ENCODE data around the gene PTPRR.

PTPRR gene

GRCh38 chr12:70759161-70759918 is 161.2 kb downstream of the PTPRR start:
- TF ChIP-seq TEAD4 (IDR thresholded peaks at IDR 0.05) = no peak
- TF ChIP-seq, protein P1, sequence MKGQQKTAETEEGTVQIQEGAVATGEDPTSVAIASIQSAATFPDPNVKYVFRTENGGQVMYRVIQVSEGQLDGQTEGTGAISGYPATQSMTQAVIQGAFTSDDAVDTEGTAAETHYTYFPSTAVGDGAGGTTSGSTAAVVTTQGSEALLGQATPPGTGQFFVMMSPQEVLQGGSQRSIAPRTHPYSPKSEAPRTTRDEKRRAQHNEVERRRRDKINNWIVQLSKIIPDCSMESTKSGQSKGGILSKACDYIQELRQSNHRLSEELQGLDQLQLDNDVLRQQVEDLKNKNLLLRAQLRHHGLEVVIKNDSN (IDR thresholded peaks at IDR 0.05) = no peak
- no peak for TF ChIP-seq FOXM1 (IDR thresholded peaks at IDR 0.05; ENCODE audit: borderline replicate concordance, low read depth)
- TF ChIP-seq CEBPB (IDR thresholded peaks at IDR 0.05) = no peak
- no peak for TF ChIP-seq EGR1 (IDR thresholded peaks at IDR 0.05)
- no peak for TF ChIP-seq ZBTB7A (IDR thresholded peaks at IDR 0.05; ENCODE audit: low read depth)
- no peak for TF ChIP-seq TAF1 (IDR thresholded peaks at IDR 0.05; ENCODE audit: low read depth)
- TF ChIP-seq TCF12 (IDR thresholded peaks at IDR 0.05; ENCODE audit: low read depth) = no peak

DNA sequence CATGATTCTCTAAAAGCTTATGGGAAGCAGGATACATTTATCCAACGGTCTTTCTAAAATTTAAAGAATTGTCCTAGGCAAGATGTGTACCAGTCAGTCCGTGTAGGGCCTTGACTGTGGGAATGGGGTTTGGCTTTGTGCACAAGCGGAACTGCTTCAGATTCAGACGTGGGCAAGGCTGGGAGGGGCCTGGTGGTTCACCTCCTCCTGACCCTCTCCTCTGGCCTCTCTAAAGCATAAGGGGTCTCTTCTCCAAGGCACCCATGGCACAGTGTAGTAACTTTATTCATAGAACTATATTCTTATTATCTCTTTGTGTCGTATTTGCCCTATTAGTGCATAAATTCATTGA is 162.1 kb downstream of the PTPRR start:
- TF ChIP-seq EP300 (IDR thresholded peaks at IDR 0.05; ENCODE audit: borderline replicate concordance) (no peak), ZBTB7A (IDR thresholded peaks at IDR 0.05; ENCODE audit: low read depth) (no peak), CEBPB (IDR thresholded peaks at IDR 0.05) (no peak), FOXM1 (IDR thresholded peaks at IDR 0.05; ENCODE audit: borderline replicate concordance, low read depth) (no peak), TCF12 (IDR thresholded peaks at IDR 0.05; ENCODE audit: low read depth) (no peak), TEAD4 (IDR thresholded peaks at IDR 0.05) (no peak), MAX (IDR thresholded peaks at IDR 0.05) (no peak), RAD21 (IDR thresholded peaks at IDR 0.05; ENCODE audit: low read depth) (no peak), EGR1 (IDR thresholded peaks at IDR 0.05) (no peak), NFIC (IDR thresholded peaks at IDR 0.05) (no peak), YY1 (IDR thresholded peaks at IDR 0.05; ENCODE audit: low read depth) (no peak), TAF1 (IDR thresholded peaks at IDR 0.05; ENCODE audit: low read depth) (no peak), CREB1 (IDR thresholded peaks at IDR 0.05; ENCODE audit: low read depth) (no peak)
- TF ChIP-seq, protein P1 (IDR thresholded peaks at IDR 0.05) = no peak
- TF ChIP-seq, protein P2, sequence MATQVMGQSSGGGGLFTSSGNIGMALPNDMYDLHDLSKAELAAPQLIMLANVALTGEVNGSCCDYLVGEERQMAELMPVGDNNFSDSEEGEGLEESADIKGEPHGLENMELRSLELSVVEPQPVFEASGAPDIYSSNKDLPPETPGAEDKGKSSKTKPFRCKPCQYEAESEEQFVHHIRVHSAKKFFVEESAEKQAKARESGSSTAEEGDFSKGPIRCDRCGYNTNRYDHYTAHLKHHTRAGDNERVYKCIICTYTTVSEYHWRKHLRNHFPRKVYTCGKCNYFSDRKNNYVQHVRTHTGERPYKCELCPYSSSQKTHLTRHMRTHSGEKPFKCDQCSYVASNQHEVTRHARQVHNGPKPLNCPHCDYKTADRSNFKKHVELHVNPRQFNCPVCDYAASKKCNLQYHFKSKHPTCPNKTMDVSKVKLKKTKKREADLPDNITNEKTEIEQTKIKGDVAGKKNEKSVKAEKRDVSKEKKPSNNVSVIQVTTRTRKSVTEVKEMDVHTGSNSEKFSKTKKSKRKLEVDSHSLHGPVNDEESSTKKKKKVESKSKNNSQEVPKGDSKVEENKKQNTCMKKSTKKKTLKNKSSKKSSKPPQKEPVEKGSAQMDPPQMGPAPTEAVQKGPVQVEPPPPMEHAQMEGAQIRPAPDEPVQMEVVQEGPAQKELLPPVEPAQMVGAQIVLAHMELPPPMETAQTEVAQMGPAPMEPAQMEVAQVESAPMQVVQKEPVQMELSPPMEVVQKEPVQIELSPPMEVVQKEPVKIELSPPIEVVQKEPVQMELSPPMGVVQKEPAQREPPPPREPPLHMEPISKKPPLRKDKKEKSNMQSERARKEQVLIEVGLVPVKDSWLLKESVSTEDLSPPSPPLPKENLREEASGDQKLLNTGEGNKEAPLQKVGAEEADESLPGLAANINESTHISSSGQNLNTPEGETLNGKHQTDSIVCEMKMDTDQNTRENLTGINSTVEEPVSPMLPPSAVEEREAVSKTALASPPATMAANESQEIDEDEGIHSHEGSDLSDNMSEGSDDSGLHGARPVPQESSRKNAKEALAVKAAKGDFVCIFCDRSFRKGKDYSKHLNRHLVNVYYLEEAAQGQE (IDR thresholded peaks at IDR 0.05; ENCODE audit: low read depth) = no peak

DNA sequence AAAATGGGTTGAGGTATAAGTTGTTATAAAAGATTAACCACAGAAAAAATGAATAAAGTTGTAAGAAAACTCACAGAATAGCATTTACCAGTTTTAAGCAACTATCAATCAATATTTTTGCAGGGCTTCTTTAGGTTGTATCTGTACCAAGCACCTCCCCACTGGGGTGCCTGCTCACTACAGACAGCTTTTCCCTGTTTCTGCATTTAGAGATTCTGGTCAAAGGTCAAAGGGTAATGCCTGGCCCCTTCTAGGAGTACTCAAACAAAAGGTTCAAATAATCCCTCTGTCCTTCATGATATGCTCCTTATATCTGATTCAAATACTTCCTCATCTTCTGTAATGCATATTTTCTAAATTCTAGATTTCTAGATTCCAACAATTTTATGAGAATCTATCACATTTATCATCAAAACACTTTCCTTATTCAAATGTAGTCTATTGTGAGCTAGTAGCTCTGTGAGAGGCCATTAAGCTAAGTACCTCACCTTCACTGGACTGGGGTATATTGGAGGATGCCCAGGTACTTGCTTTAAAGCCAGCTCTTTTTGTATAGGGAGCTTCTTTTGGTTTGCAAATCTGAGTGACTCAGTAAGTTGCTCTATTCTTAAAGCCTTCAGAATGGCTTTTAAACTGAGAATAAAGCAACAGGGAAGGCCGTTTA is 162.6 kb downstream of the PTPRR start:
- no peak for TF ChIP-seq YY1 (IDR thresholded peaks at IDR 0.05; ENCODE audit: low read depth)

- TF ChIP-seq, protein P1 (IDR thresholded peaks at IDR 0.05) = no peak
- no peak for TF ChIP-seq NFIC (IDR thresholded peaks at IDR 0.05)
- TF ChIP-seq YY1 (IDR thresholded peaks at IDR 0.05; ENCODE audit: low read depth) = no peak
- no peak for TF ChIP-seq CEBPB (IDR thresholded peaks at IDR 0.05)
- no peak for TF ChIP-seq ZBTB7A (IDR thresholded peaks at IDR 0.05; ENCODE audit: low read depth)
- no peak for TF ChIP-seq FOXM1 (IDR thresholded peaks at IDR 0.05; ENCODE audit: borderline replicate concordance, low read depth)
- no peak for TF ChIP-seq TEAD4 (IDR thresholded peaks at IDR 0.05)
- TF ChIP-seq TCF12 (IDR thresholded peaks at IDR 0.05; ENCODE audit: low read depth) = no peak
- no peak for TF ChIP-seq MAX (IDR thresholded peaks at IDR 0.05)
- no peak for TF ChIP-seq EGR1 (IDR thresholded peaks at IDR 0.05)
- no peak for TF ChIP-seq RAD21 (IDR thresholded peaks at IDR 0.05; ENCODE audit: low read depth)
- TF ChIP-seq TAF1 (IDR thresholded peaks at IDR 0.05; ENCODE audit: low read depth) = no peak
- TF ChIP-seq EP300 (IDR thresholded peaks at IDR 0.05; ENCODE audit: borderline replicate concordance) = no peak
- no peak for TF ChIP-seq CREB1 (IDR thresholded peaks at IDR 0.05; ENCODE audit: low read depth)
- TF ChIP-seq, protein P2 (IDR thresholded peaks at IDR 0.05; ENCODE audit: low read depth) = no peak
Measured at GRCh38 chr12:70756791-70757190, 163.7 kb downstream of the PTPRR start.

- TF ChIP-seq, protein P2 (IDR thresholded peaks at IDR 0.05; ENCODE audit: low read depth) = no peak
- TF ChIP-seq, protein P1 (IDR thresholded peaks at IDR 0.05) = no peak
- TF ChIP-seq EP300 (IDR thresholded peaks at IDR 0.05; ENCODE audit: borderline replicate concordance) (no peak), CREB1 (IDR thresholded peaks at IDR 0.05; ENCODE audit: low read depth) (no peak), MAX (IDR thresholded peaks at IDR 0.05) (no peak), TEAD4 (IDR thresholded peaks at IDR 0.05) (no peak), CEBPB (IDR thresholded peaks at IDR 0.05) (no peak), TAF1 (IDR thresholded peaks at IDR 0.05; ENCODE audit: low read depth) (no peak), FOXM1 (IDR thresholded peaks at IDR 0.05; ENCODE audit: borderline replicate concordance, low read depth) (no peak), RAD21 (IDR thresholded peaks at IDR 0.05; ENCODE audit: low read depth) (no peak), ZBTB7A (IDR thresholded peaks at IDR 0.05; ENCODE audit: low read depth) (no peak), TCF12 (IDR thresholded peaks at IDR 0.05; ENCODE audit: low read depth) (no peak), NFIC (IDR thresholded peaks at IDR 0.05) (no peak), EGR1 (IDR thresholded peaks at IDR 0.05) (no peak), YY1 (IDR thresholded peaks at IDR 0.05; ENCODE audit: low read depth) (no peak)
Measured at GRCh38 chr12:70756118-70756517, 164.4 kb downstream of the PTPRR start.

Measured in Ishikawa (cell line).